WERI-Rb-1 (cell line): ENCODE data around the gene PPY.
A peak's percentile ranks its signal among the peaks of the same experiment; 100 is the strongest.
"Not testable (repeated sequence)": the region's sequence is repeated elsewhere in the genome, so short reads cannot be mapped to it uniquely, and the experiment has no call there.

ENCODE experiments used
- DNase-seq: peaks from one replicate; pipeline ENCODE4 v3.0.0-alpha.2; 2020
- H3K27ac ChIP-seq: fragments of 250-450 bp; sonication (Bioruptor Pico); 2 replicates; pipeline ENCODE4 v1.5.1; 2020; ENCODE audit warnings: mild to moderate bottlenecking, moderate library complexity
- H3K27me3 ChIP-seq: fragments of 250-450 bp; sonication (Bioruptor Pico); 2 replicates; pipeline ENCODE4 v1.5.1; 2021; ENCODE audit warnings: mild to moderate bottlenecking, low read depth, moderate library complexity; ENCODE audit not compliant: insufficient read depth, severe bottlenecking
- H3K36me3 ChIP-seq: fragments of 250-450 bp; sonication (Bioruptor Pico); 2 replicates; pipeline ENCODE4 v1.5.1; 2020; ENCODE audit warnings: mild to moderate bottlenecking, moderate library complexity
- H3K4me3 ChIP-seq: 2 replicates; pipeline ENCODE4 v1.5.1; 2011; ENCODE audit warnings: low read depth, mild to moderate bottlenecking, control low read depth, low read length
- H3K9me3 ChIP-seq: fragments of 250-450 bp; sonication (Bioruptor Pico); 2 replicates; pipeline ENCODE4 v1.5.1; 2021; ENCODE audit warnings: mild to moderate bottlenecking, moderate library complexity; ENCODE audit not compliant: severe bottlenecking
- CTCF ChIP-seq: IDR thresholded peaks from 2 replicates; pipeline ENCODE4 v1.5.1; 2011; ENCODE audit warnings: low read depth, mild to moderate bottlenecking, control low read depth, inconsistent platforms, low read length

The PPY gene

GRCh38 chr17:43950554-43950953, 8.3 kb upstream of the PPY start:
- Histone ChIP-seq H3K9me3 (no peaks in the 10 kb centered on the region), H3K27me3 (no peaks in the 10 kb centered on the region), H3K4me3 (no peak overlapping the region), H3K27ac (no peak overlapping the region), H3K36me3 (no peaks in the 10 kb centered on the region)
- no peak for TF ChIP-seq CTCF
- DNase-seq = no peak

- H3K27ac ChIP-seq = no peak overlapping the region
- H3K27me3 ChIP-seq = no peaks in the 10 kb centered on the region
- no peaks in the 10 kb centered on the region for H3K36me3 ChIP-seq
- no peak for TF ChIP-seq CTCF
- no peak for DNase-seq
- H3K4me3 ChIP-seq = no peak overlapping the region
- no peaks in the 10 kb centered on the region for H3K9me3 ChIP-seq
These were observed 7.5 kb upstream of the PPY start for GRCh38 chr17:43949781-43950180.

GRCh38 chr17:43946781-43947180, 4.5 kb upstream of the PPY start:
- H3K27ac ChIP-seq = no peak overlapping the region
- H3K9me3 ChIP-seq = no peaks in the 10 kb centered on the region
- no peaks in the 10 kb centered on the region for H3K27me3 ChIP-seq
- no peak overlapping the region for H3K4me3 ChIP-seq
- H3K36me3 ChIP-seq = no peaks in the 10 kb centered on the region
- TF ChIP-seq CTCF = no peak
- no peak for DNase-seq

GRCh38 chr17:43945074-43945829, 3.0 kb upstream of the PPY start:
- DNase-seq = no peak
- Histone ChIP-seq H3K36me3 (no peaks in the 10 kb centered on the region), H3K4me3 (no peak overlapping the region), H3K9me3 (no peaks in the 10 kb centered on the region), H3K27ac (no peak overlapping the region), H3K27me3 (no peaks in the 10 kb centered on the region)
- no peak for TF ChIP-seq CTCF

GRCh38 chr17:43940630-43941029, 1.6 kb downstream of the PPY start:
- 0 out of 2 replicates have a peak overlapping the region, but pooled peaks have one; percentile 5 for H3K27ac ChIP-seq
- no peaks in the 10 kb centered on the region for H3K36me3 ChIP-seq
- H3K9me3 ChIP-seq = no peaks in the 10 kb centered on the region
- peak; percentile 93 for DNase-seq
- H3K27me3 ChIP-seq = peaks cover 2% of the 10 kb centered on the region
- no peak overlapping the region for H3K4me3 ChIP-seq
- peak; percentile 94 for TF ChIP-seq CTCF

- no peak overlapping the region for H3K4me3 ChIP-seq
- no peak for TF ChIP-seq CTCF
These were observed 2.4 kb downstream of the PPY start for GRCh38 chr17:43939886-43940285.

GRCh38 chr17:43939452-43939851, 2.8 kb downstream of the PPY start:
- not testable (repeated sequence) for DNase-seq, H3K36me3 ChIP-seq, H3K9me3 ChIP-seq, H3K27me3 ChIP-seq, H3K27ac ChIP-seq, H3K4me3 ChIP-seq

More at GRCh38 chr17:43939886-43940285, 2.4 kb downstream of the PPY start:
- DNase-seq = no peak
- Histone ChIP-seq H3K27me3 (peaks cover 2% of the 10 kb centered on the region), H3K36me3 (no peaks in the 10 kb centered on the region), H3K9me3 (no peaks in the 10 kb centered on the region), H3K27ac (no peak overlapping the region)
